Right lobe of liver (tissue), 6 donors: Measurements from ENCODE around the gene ARHGAP12. TPM values are rescaled to one million over a fixed set of nuclear protein-coding genes. Genes with fewer than 3 reads are reported as not detected.

Experiments used
- ATAC-seq, 4 donors: fragments of 200-7000 bp; cut with Tn5 transposase; one replicate each; pipeline ENCODE4 v1.9.1; 2020; ENCODE audit warnings: mild to moderate bottlenecking in 4 of 4, moderate library complexity in 4 of 4
- DNase-seq, 3 donors: peaks; one replicate each; pipeline ENCODE4 v3.0.0-alpha.2; 2020
- H3K27ac ChIP-seq, 3 donors: fragments of 200-600 bp; one replicate each; pipeline ENCODE4 v1.8.0; 2022
- H3K27me3 ChIP-seq, 2 donors: fragments of 200-600 bp; one replicate each; pipeline ENCODE4 v1.8.0; 2022
- H3K36me3 ChIP-seq, 4 donors: fragments of 200-600 bp; sonication (generic) in 1 of 4; one replicate each; pipeline versions ENCODE4 v1.5.1 to v1.8.0; 2017 to 2022; ENCODE audit warnings: control low read depth in 1 of 4
- H3K4me1 ChIP-seq, 4 donors: fragments of 200-600 bp; sonication (generic) in 1 of 4; one replicate each; pipeline versions ENCODE4 v1.5.1 to v1.8.0; 2017 to 2022; ENCODE audit warnings: control low read depth in 1 of 4
- H3K4me3 ChIP-seq, 3 donors: fragments of 200-600 bp; one replicate each; pipeline ENCODE4 v1.8.0; 2022
- H3K9me3 ChIP-seq, 4 donors: fragments of 200-600 bp; sonication (generic) in 1 of 4; one replicate each; pipeline versions ENCODE4 v1.5.1 to v1.8.0; 2017 to 2022; ENCODE audit warnings: control low read depth in 1 of 4
- CTCF ChIP-seq, 4 donors: fragments of 200-600 bp in 3 of 4; fragments of 450-650 bp in 1 of 4; IDR thresholded peaks; one replicate each; pipeline versions ENCODE4 v1.5.1 to v1.8.0; 2016 to 2022; ENCODE audit warnings: antibody characterized with exemption in 4 of 4, mild to moderate bottlenecking in 2 of 4
- POLR2A ChIP-seq: fragments of 450-650 bp; IDR thresholded peaks from one replicate; pipeline ENCODE4 v1.6.1; 2017; ENCODE audit warnings: antibody characterized with exemption, mild to moderate bottlenecking
- WGBS: methylation state at CpG from one replicate; pipeline ENCODE4 v1.1.6; 2018; ENCODE audit warnings: low coverage, low lambda C conversion rate; ENCODE audit not compliant: insufficient coverage; ENCODE audit errors: missing lambda C conversion rate; 5-methylcytosine and 5-hydroxymethylcytosine counted together
- intact Hi-C, 2 donors: fragments of 100-400 bp; cut with DNase I; formaldehyde crosslinking; loops; one replicate each; pipeline versions ENCODE4 v1.11.2 to v1.14.1; 2022
- total RNA-seq, 6 experiments: library from RNA; depleted of rRNA in 2 of 6; stranded (reverse); fragments of >200 nt in 2 of 6; fragmentation: NEBNext Ultra II Directional in 3 of 6; extraction: Animal tissue kit (Norgen Biotek cat#: 25700) in 3 of 6; gene quantifications; one replicate each; pipeline versions ENCODE4 v1.1.0 to v1.2.4, GENCODE V29; 2016 to 2023
- donor health status: DM: no; HTN: yes; CAD: no.
- donor health status: DM: no; HTN: no; CAD: no.
- donor health status: DM: no; HTN: no; CAD: no.
- donor health status: DM: no; HTN: yes; CAD: no.
- donor health status: DM: no; HTN: yes; CAD: no.

Gene ARHGAP12
- total RNA-seq, 6 experiments from 2014 or later = 12.1 to 24.8 (median 17.6) TPM

DNA sequence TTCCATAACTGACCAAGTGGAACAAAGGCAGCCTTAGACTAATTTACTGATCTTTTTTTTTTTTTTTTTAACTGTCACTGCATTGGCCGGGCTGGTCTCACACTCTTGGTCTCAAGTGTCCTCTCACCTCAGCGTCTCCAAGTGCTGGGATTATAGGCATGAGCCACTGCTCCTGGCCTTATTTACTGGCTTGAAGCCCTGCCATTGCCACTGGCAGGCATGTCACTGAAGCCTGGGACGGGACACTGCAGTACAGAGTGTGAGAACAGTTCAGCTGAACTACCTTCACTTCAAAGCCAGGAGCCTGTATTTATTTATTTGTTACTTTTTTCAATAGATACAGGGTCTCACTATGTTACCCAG is 15.4 kb upstream of the ARHGAP12 start:
- DNase-seq (no peak), ATAC-seq (peak in 1 of 4 donors; percentile 16)
- peaks cover 0 to 24% (median 8%) of the 10 kb centered on the region in 4 donors for H3K4me1 ChIP-seq
- H3K4me3 ChIP-seq = no peak overlapping the region
- no peaks in the 10 kb centered on the region for H3K27me3 ChIP-seq
- H3K36me3 ChIP-seq = no peaks in the 10 kb centered on the region
- 81% methylated on average over 3 of the region's 3 CpGs for WGBS
- no peaks in the 10 kb centered on the region for H3K9me3 ChIP-seq
- H3K27ac ChIP-seq = peak overlapping the region in 2 of 3 donors; percentile 63 to 67
- TF ChIP-seq CTCF (IDR thresholded peaks at IDR 0.05) = no peak
- TF ChIP-seq POLR2A = no peak
- intact Hi-C loops = no loop called here

DNA sequence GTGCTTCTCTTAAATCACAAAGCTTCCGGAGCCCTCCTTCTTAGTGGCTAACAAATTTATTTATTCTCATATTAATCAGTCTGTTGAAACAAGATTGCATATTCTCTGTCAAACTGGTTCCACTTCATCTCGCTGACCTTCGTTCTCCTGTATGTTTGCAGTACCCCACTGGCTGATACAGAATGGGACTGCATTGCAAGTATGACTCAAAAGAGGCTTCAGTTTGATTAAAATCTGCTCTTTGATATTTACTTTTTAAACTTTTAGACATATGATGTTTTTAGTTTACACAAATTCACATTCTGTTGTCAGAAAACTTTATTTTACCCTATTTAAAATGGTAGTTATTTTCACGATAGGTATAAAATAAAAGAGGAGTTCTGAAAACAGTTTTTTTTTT is 14.3 kb upstream of the ARHGAP12 start:
- TF ChIP-seq POLR2A = no peak
- no peak for TF ChIP-seq CTCF (IDR thresholded peaks at IDR 0.05)
- peak in 1 of 3 donors; percentile 59 for DNase-seq
- no peaks in the 10 kb centered on the region for H3K36me3 ChIP-seq
- H3K27ac ChIP-seq = peak overlapping the region; percentile 47 to 67 (median 63)
- H3K27me3 ChIP-seq = no peaks in the 10 kb centered on the region
- intact Hi-C loops = no loop called here
- H3K4me1 ChIP-seq = peaks cover 0 to 24% (median 8%) of the 10 kb centered on the region in 4 donors
- H3K4me3 ChIP-seq = peak overlapping the region in 1 of 3 donors; percentile 4
- peak; percentile 69 to 86 (median 78) for ATAC-seq
- no peaks in the 10 kb centered on the region for H3K9me3 ChIP-seq
- 24% methylated on average over 4 of the region's 4 CpGs for WGBS

DNA sequence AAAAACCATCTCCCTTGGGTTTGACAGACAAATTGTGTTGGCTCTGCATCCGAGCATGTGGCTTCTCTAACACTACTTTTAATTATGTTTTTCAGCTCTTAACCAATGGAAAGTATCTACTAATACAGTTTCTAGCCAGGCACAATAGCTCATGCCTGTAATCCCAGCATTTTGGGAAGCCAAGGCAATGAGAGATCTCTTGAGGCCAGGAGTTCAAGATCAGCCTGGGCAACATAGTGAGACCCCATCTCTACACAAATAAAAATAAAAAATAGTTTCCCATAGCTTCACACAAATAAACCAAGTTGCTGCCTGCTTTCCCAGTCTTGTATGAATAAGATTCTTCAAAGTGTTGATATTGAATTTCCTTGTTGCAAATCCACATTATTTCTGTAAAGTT is 13.8 kb upstream of the ARHGAP12 start:
- Histone ChIP-seq H3K27me3 (no peaks in the 10 kb centered on the region), H3K4me1 (peaks cover 0 to 24% (median 8%) of the 10 kb centered on the region in 4 donors), H3K36me3 (no peaks in the 10 kb centered on the region), H3K4me3 (no peak overlapping the region), H3K9me3 (no peaks in the 10 kb centered on the region), H3K27ac (peak overlapping the region; percentile 37 to 63 (median 41))
- ATAC-seq (no peak), DNase-seq (no peak)
- intact Hi-C loops = no loop called here
- TF ChIP-seq CTCF (IDR thresholded peaks at IDR 0.05) (no peak), POLR2A (no peak)
- WGBS = 56% methylated on average over 1 of the region's 1 CpG

DNA sequence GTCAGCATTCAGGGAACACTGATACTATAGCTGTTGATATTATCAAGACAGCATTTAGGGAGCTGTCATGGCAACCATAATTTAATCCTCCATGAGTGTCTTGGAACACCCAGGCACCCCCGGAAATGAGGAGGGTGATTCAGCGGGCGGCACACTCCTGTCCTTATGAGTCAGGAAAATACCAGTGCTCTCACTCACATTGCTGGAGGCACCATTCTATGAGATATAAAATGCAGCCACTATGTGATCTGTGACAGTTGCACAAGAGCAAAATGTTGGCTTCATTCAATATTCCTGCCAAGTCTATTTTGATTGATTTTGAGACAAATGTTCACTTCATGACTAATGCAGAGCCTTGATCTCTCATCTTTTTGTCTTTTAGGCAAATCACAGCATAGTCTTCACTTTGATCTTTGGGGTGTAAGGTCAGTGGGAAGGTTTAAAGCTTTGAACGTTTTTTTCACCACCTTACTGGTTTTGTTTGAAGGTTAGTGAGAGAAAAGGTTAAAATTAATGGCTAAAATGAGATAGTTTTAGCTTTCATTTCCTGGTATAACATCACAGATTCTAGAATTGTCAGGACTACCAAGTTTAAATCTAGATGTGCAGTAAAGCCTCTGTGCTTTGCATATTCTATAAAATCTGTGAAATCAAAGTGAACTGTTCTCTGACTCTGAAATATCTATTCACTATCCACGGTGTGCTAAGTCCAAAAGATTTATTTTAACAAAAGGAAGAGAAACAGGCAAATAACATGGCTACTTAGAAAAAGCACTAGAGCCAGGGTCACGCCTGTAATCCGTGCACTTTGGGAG is 12.4 kb upstream of the ARHGAP12 start:
- H3K27ac ChIP-seq = peak overlapping the region; percentile 36 to 65 (median 63)
- H3K27me3 ChIP-seq = no peaks in the 10 kb centered on the region
- intact Hi-C loops = no loop called here
- DNase-seq (peak in 1 of 3 donors; percentile 48), ATAC-seq (peak; percentile 55 to 77 (median 67))
- no peak overlapping the region for H3K4me3 ChIP-seq
- H3K4me1 ChIP-seq = peaks cover 0 to 24% (median 8%) of the 10 kb centered on the region in 4 donors
- no peaks in the 10 kb centered on the region for H3K36me3 ChIP-seq
- TF ChIP-seq POLR2A = no peak
- TF ChIP-seq CTCF (IDR thresholded peaks at IDR 0.05) = no peak
- H3K9me3 ChIP-seq = no peaks in the 10 kb centered on the region
- 31% methylated on average over 7 of the region's 7 CpGs for WGBS
